ENCODE measurements around the gene APBB2. TPM values are rescaled to one million over a fixed set of nuclear protein-coding genes. Genes with fewer than 3 reads are reported as not detected.

Gene APBB2
- total RNA-seq, 2 experiments from 2014 or later, result 0.22 TPM; not detected in 1

GRCh38 chr4:41200486-41201017 is 13.8 kb downstream of the APBB2 start:
- no peaks in the 10 kb centered on the region for H3K4me1 ChIP-seq (ENCODE audit: insufficient read depth, low read length)
- H3K9me3 ChIP-seq (ENCODE audit: control insufficient read depth in 1 of 2, insufficient read depth in 1 of 2, low read length in 2 of 2), result no peaks in the 10 kb centered on the region
- no peaks in the 10 kb centered on the region for H3K36me3 ChIP-seq (ENCODE audit: insufficient read depth, low read length)
- ATAC-seq (ENCODE audit: poor library complexity), result no peak
- intact Hi-C loops (cut with DNase I, micrococcal nuclease), result no loop called here
- no peak for TF ChIP-seq CTCF (IDR thresholded peaks at IDR 0.05)
- Mint-ChIP-seq H3K27me3 (peaks cover 54% of the 10 kb centered on the region), H3K9me3 (no peaks in the 10 kb centered on the region), H3K4me1 (ENCODE audit: low read depth) (no peaks in the 10 kb centered on the region), H3K27ac (no peak overlapping the region), H3K4me3 (no peak overlapping the region), H3K36me3 (ENCODE audit: low read depth) (no peaks in the 10 kb centered on the region)
- H3K27ac ChIP-seq (ENCODE audit: low read depth in 1 of 2, low read length in 2 of 2), result no peak overlapping the region
- H3K27me3 ChIP-seq (ENCODE audit: control insufficient read depth in 1 of 2, insufficient read depth in 2 of 2, low read length in 2 of 2), result no peaks in the 10 kb centered on the region
- ChIA-PET POLR2A (no interaction called here), CTCF (no interaction called here)
- no peak for DNase-seq
- no peak overlapping the region for H3K4me3 ChIP-seq (ENCODE audit: low read length)

- H3K27ac ChIP-seq (ENCODE audit: low read depth in 1 of 2, low read length in 2 of 2), result no peak overlapping the region
- H3K36me3 ChIP-seq (ENCODE audit: insufficient read depth, low read length), result no peaks in the 10 kb centered on the region
- ChIA-PET CTCF (interaction anchor here (0.5 kb wide), 1 partner anchor 23 kb away, joined by 3 read pairs; no protein-coding TSS in a partner anchor), POLR2A (no interaction called here)
- no peak for TF ChIP-seq CTCF (IDR thresholded peaks at IDR 0.05)
- Mint-ChIP-seq H3K27ac (no peak overlapping the region), H3K27me3 (peaks cover 59% of the 10 kb centered on the region), H3K36me3 (ENCODE audit: low read depth) (no peaks in the 10 kb centered on the region), H3K9me3 (no peaks in the 10 kb centered on the region), H3K4me1 (ENCODE audit: low read depth) (no peaks in the 10 kb centered on the region), H3K4me3 (no peak overlapping the region)
- no peaks in the 10 kb centered on the region for H3K27me3 ChIP-seq (ENCODE audit: control insufficient read depth in 1 of 2, insufficient read depth in 2 of 2, low read length in 2 of 2)
- no peak overlapping the region for H3K4me3 ChIP-seq (ENCODE audit: low read length)
- no peaks in the 10 kb centered on the region for H3K9me3 ChIP-seq (ENCODE audit: control insufficient read depth in 1 of 2, insufficient read depth in 1 of 2, low read length in 2 of 2)
- no peak for DNase-seq
- H3K4me1 ChIP-seq (ENCODE audit: insufficient read depth, low read length), result no peaks in the 10 kb centered on the region
- intact Hi-C loops (cut with DNase I, micrococcal nuclease), result no loop called here
- ATAC-seq (ENCODE audit: poor library complexity), result no peak
Measured at GRCh38 chr4:41199788-41200187, 14.6 kb downstream of the APBB2 start.

DNA sequence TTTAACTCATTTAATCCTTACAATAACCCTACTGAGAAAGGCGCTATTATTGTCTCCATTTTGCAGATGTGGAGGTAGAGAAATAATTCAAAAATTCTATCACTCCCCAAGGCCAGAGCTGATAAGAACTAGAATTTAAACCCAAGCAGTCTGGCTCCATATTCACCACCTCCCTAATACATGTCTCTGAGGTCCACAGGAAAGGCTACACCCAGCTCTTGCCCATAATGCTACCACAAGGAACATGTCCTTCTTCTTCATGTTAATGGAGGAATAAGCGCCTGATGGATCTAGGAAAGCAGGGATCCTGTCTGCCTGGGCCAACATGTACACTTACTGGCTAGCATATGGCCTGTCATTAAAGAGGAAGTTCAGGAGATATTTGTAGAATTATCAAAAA is 16.3 kb downstream of the APBB2 start:
- Histone ChIP-seq H3K4me1 (ENCODE audit: insufficient read depth, low read length) (no peaks in the 10 kb centered on the region), H3K27ac (ENCODE audit: low read depth in 1 of 2, low read length in 2 of 2) (no peak overlapping the region), H3K9me3 (ENCODE audit: control insufficient read depth in 1 of 2, insufficient read depth in 1 of 2, low read length in 2 of 2) (no peaks in the 10 kb centered on the region), H3K27me3 (ENCODE audit: control insufficient read depth in 1 of 2, insufficient read depth in 2 of 2, low read length in 2 of 2) (no peaks in the 10 kb centered on the region), H3K36me3 (ENCODE audit: insufficient read depth, low read length) (no peaks in the 10 kb centered on the region), H3K4me3 (ENCODE audit: low read length) (no peak overlapping the region)
- ChIA-PET CTCF (no interaction called here), POLR2A (no interaction called here)
- no peak for TF ChIP-seq CTCF (IDR thresholded peaks at IDR 0.05)
- Mint-ChIP-seq H3K36me3 (ENCODE audit: low read depth) (no peaks in the 10 kb centered on the region), H3K27me3 (peaks cover 44% of the 10 kb centered on the region), H3K4me3 (no peak overlapping the region), H3K27ac (no peak overlapping the region), H3K4me1 (ENCODE audit: low read depth) (no peaks in the 10 kb centered on the region), H3K9me3 (no peaks in the 10 kb centered on the region)
- ATAC-seq (ENCODE audit: poor library complexity) (no peak), DNase-seq (no peak)
- intact Hi-C loops (cut with DNase I, micrococcal nuclease), result no loop called here
